Natural killer cell treated with Interleukin-12 subunit alpha and Interleukin-12 subunit beta and Interleukin-15 and Interleukin-18, amount 100 ng/mL, for 72 hours (primary cell): Measurements from ENCODE around the gene ST3GAL3. TPM values are rescaled to one million over a fixed set of nuclear protein-coding genes. Genes with fewer than 3 reads are reported as not detected.

Experiments used
- ATAC-seq, 2 donors: fragments of 150-1000 bp; cut with Tn5 transposase in 1 of 2; sonication (Bioruptor Pico), chemical (Tn5 transposase) in 1 of 2; 2 replicates each; pipeline ENCODE4 v1.10.0; 2021
- DNase-seq: peaks from one replicate; pipeline ENCODE4 v3.0.0; 2022; ENCODE audit warnings: low spot score
- H3K27ac Mint-ChIP-seq, 2 donors: 1 replicate in 1 of 2; 2 replicates in 1 of 2; pipeline ENCODE4 v1.8.0; 2022; ENCODE audit warnings: mixed read lengths in 2 of 2, mild to moderate bottlenecking in 1 of 2, moderate library complexity in 1 of 2
- H3K27me3 Mint-ChIP-seq, 2 donors: 1 replicate in 1 of 2; 2 replicates in 1 of 2; pipeline ENCODE4 v1.8.0; 2022; ENCODE audit warnings: mixed read lengths in 2 of 2
- H3K36me3 Mint-ChIP-seq: one replicate; pipeline ENCODE4 v1.8.0; 2022; ENCODE audit warnings: mixed read lengths
- H3K4me1 Mint-ChIP-seq, 2 donors: 1 replicate in 1 of 2; 2 replicates in 1 of 2; pipeline ENCODE4 v1.8.0; 2022; ENCODE audit warnings: low read depth in 2 of 2, mixed read lengths in 2 of 2, mild to moderate bottlenecking in 1 of 2
- H3K4me3 Mint-ChIP-seq: one replicate; pipeline ENCODE4 v1.8.0; 2022; ENCODE audit warnings: mixed read lengths
- H3K9me3 Mint-ChIP-seq: 2 replicates; pipeline ENCODE4 v1.8.0; 2022; ENCODE audit warnings: mixed read lengths
- total RNA-seq, 2 donors: library from RNA; stranded (reverse); gene quantifications; one replicate each; pipeline ENCODE4 v1.2.3, GENCODE V29; 2022

ST3GAL3 gene
- total RNA-seq, 2 donors from 2014 or later: 20.7 to 49.4 TPM

DNA sequence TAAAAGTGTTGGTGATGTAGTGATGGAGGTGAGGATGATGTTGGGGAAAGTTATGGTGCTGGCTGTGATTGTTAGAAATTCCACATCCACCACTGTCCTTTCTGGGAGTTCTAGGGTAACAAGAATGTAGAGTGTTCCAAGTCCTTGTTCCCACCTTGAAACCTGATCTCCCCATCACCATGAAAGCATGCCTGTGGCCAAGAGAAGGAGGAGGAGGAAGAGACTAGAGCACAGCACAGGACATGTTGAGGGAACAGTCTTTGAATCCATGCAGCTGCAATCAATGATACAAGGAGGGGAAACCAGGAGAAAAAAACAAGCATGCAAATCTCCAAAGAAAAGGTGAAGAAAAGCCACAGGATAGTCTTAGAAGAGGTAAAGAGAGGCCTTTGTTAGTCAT, 180.4 kb downstream of the ST3GAL3 start:
- Mint-ChIP-seq H3K9me3 (no peaks in the 10 kb centered on the region), H3K36me3 (no peaks in the 10 kb centered on the region), H3K27me3 (no peaks in the 10 kb centered on the region), H3K4me1 (no peaks in the 10 kb centered on the region), H3K4me3 (no peak overlapping the region), H3K27ac (no peak overlapping the region)
- ATAC-seq (no peak), DNase-seq (no peak)

DNA sequence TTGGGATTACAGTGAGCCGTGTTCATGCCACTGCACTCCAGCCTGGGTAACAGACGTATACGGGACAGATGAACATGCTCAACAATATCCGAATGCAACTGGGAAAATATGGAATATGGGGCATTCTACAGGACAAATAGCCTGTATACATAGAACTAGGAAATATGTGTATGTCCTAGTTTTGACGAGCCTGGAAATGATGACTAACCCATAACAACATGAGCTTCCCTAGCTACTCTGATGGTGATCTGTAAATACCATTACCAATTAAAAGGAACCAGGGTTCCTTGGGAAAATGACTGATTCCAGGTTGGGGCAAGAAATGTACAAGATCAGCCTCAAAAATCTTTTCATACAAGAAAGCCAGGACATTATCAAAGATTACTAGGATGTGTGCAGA, 183.5 kb downstream of the ST3GAL3 start:
- ATAC-seq (no peak), DNase-seq (peak; percentile 5)
- no peaks in the 10 kb centered on the region for H3K9me3 Mint-ChIP-seq
- H3K4me1 Mint-ChIP-seq: no peaks in the 10 kb centered on the region
- H3K27ac Mint-ChIP-seq: no peak overlapping the region
- H3K4me3 Mint-ChIP-seq: no peak overlapping the region
- no peaks in the 10 kb centered on the region for H3K36me3 Mint-ChIP-seq
- no peaks in the 10 kb centered on the region for H3K27me3 Mint-ChIP-seq

DNA sequence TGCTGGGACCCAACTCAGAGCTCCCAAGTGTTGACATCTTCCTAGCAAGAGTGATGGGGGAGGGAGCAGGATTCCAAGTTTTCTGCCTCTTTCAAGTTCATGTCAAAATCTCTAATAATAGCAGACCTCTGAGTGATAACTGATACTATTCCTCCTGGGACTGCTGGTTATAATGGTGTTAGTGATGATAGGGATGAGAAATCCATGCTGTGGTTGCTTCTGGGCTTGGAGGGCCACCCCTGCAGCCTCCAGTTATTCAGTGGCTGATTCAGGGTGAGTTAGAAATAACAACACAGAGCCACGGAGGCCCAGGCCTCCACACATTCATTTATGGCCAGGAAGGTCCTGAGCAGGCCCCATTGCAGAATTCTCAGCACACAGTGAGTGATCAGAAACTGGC, 185.7 kb downstream of the ST3GAL3 start:
- ATAC-seq: no peak
- Mint-ChIP-seq H3K4me1 (peaks cover 0 to 4% of the 10 kb centered on the region in 2 donors), H3K4me3 (no peak overlapping the region), H3K9me3 (no peaks in the 10 kb centered on the region), H3K36me3 (no peaks in the 10 kb centered on the region), H3K27ac (no peak overlapping the region), H3K27me3 (no peaks in the 10 kb centered on the region)
- peak; percentile 25 for DNase-seq

DNA sequence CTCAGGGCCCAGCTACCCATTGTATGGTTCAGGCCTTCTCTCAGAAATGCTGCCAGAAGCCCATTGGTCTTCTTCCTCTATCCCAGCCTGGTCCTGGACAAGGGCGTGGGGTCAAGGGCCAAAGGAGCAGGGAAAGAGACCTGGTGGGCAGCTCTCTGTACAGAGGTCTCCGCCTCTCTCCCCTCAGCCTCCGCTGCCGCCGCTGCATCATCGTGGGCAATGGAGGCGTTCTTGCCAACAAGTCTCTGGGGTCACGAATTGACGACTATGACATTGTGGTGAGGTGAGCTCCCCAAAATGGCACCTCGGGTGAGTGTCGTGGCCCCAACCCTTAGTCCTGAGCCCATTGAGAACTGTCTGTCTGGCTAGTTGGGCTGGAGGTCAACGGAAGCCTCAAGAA, 191.6 kb downstream of the ST3GAL3 start:
- ATAC-seq: no peak
- Mint-ChIP-seq H3K36me3 (no peaks in the 10 kb centered on the region), H3K4me1 (peaks cover 0 to 4% of the 10 kb centered on the region in 2 donors), H3K27ac (no peak overlapping the region), H3K4me3 (no peak overlapping the region), H3K27me3 (no peaks in the 10 kb centered on the region), H3K9me3 (no peaks in the 10 kb centered on the region)
- no peak for DNase-seq

DNA sequence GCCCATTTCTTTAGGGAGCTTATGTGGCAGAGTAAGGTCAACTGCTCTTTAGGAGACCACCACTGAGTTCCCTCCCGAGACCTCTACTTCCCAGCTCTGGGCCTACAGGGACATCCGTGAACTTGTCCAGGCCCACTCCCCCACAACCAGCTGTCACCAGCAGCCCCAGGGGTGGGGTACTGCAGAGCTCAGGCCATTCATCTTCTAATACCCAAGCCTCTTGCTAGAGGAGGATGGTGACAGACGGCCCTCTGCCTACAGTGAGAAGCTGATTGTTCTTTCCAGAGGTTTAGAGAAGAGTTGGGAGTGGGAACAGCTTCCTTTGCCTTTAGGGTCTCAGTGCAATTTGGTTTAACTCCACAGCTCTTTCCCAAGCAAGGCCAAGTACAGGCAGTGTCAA, 193.1 kb downstream of the ST3GAL3 start:
- Mint-ChIP-seq H3K27me3 (no peaks in the 10 kb centered on the region), H3K9me3 (no peaks in the 10 kb centered on the region), H3K4me1 (peaks cover 0 to 4% of the 10 kb centered on the region in 2 donors), H3K4me3 (no peak overlapping the region), H3K36me3 (no peaks in the 10 kb centered on the region), H3K27ac (no peak overlapping the region)
- ATAC-seq (no peak), DNase-seq (no peak)

DNA sequence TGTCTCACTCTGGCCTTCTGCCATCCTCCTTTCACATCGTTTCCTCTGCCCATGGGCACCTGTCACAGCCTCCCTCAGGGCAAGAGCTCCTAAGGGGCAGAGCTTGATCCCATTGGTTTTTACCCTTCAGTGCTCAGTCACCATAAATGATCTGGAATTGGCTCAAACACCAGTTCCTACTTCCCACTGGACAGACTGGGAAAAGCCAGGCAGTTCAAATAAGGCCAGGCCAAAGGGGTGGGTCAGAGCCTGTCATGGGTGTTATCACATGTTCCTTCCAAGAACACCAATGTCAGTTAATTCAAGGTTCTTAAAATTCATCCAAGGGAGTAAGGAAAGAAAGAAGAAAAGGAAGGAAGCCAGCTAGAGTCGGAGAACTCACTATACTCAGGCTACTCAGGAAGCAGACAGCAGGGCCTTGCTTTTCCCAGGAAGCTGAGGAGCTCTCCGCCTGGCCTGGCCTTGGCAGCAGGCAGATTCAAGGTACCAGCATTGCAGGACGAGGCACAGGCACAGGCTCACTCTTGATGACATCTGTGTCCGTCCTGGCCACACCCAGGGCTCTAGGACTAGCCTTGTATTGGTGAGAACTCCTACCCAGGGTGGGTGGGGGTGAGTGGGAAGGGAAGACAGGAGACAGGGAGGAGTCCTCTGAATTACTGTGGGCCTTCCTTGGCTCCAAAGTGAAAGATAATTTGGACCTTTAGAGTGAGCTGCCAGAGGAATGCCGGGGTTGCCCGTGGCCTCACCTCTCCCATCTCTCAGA, 194.0 kb downstream of the ST3GAL3 start:
- Mint-ChIP-seq H3K9me3 (no peaks in the 10 kb centered on the region), H3K4me1 (peaks cover 0 to 4% of the 10 kb centered on the region in 2 donors), H3K36me3 (no peaks in the 10 kb centered on the region), H3K4me3 (no peak overlapping the region), H3K27ac (no peak overlapping the region), H3K27me3 (no peaks in the 10 kb centered on the region)
- ATAC-seq: no peak
- no peak for DNase-seq

DNA sequence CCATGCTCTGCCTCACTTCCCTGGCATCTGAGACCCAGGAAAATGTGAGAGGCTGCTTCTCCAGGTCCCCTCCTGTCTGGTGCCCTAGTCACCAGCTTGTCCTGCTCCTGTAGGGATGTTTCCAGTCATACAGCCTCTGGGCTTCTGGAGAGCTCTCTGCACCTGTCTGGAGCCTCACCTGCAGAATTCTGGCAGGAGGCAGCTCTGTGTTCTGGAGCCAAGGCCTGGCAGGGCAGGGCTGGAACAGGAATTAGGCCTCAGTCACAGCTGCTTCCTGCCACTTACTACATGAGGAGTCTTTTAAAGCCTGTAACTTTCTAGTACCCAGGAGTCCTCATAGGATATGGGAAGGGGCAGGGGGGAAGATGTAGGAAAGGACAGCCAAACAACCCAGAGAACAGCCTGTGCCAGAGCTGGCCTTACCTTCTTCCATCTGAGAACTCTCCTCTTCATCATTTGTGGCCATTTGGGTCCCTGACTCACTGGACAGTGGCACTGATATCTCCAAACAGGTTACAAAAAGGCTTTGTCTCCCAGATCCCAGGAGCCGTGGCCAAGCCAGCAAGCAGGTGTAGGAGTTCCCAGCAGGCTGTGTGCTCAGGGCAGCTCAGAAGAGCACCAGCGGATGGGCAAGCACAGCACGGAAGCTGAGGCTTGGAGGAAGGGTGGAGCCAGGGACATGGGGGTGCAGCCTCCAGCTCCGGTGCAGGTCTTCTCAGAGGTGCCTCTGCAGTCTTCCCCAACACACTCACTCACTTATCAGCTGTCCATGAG, 194.9 kb downstream of the ST3GAL3 start:
- no peak overlapping the region for H3K4me3 Mint-ChIP-seq
- H3K36me3 Mint-ChIP-seq: no peaks in the 10 kb centered on the region

DNA sequence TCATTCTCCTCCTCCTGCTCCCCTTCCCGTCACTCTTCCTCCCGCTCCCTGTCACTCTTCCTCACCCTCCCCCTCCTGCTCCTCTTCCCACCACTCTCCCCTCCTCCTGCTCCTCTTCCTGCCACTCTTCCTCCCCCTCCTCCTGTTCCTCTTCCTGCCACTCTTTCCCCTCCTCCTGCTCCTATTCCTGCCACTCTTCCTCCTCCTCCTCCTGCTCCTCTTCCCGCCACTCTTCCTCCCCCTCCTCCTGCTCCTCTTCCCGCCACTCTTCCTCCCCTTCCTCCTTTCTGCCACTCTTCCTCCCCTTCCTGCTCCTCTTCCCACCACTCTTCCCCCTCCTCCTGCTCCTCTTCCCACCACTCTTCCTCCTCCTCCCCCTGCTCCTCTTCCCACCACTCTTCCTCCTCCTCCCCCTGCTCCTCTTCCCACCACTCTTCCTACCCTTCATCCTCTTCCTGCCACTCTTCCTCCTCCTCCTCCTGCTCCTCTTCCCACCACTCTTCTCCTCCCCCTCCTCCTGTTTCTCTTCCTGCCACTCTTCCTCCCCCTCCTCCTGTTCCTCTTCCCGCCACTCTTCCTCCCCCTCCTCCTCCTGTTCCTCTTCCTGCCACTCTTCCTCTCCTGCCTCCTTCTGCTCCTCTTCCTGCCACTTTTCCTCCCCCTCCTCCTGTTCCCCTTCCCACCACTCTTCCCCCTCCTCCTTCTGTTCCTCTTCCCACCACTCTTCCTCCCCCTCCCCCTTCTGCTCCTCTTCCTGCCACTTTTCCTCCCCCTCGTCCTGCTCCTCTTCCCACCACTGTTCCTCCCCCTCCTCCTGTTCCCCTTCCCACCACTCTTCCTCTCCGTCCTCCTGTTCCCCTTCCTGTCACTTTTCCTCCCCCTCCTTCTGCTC, 197.6 kb downstream of the ST3GAL3 start:
- Mint-ChIP-seq H3K27ac (no peak overlapping the region), H3K27me3 (no peaks in the 10 kb centered on the region), H3K4me3 (no peak overlapping the region), H3K9me3 (no peaks in the 10 kb centered on the region), H3K36me3 (no peaks in the 10 kb centered on the region), H3K4me1 (no peaks in the 10 kb centered on the region)
- no peak for ATAC-seq
- no peak for DNase-seq

More for the DNA sequence above, 194.9 kb downstream of the ST3GAL3 start:
- no peak overlapping the region for H3K27ac Mint-ChIP-seq
- no peaks in the 10 kb centered on the region for H3K27me3 Mint-ChIP-seq
- DNase-seq (no peak), ATAC-seq (no peak)
- H3K9me3 Mint-ChIP-seq: no peaks in the 10 kb centered on the region
- peaks cover 0 to 3% of the 10 kb centered on the region in 2 donors for H3K4me1 Mint-ChIP-seq

DNA sequence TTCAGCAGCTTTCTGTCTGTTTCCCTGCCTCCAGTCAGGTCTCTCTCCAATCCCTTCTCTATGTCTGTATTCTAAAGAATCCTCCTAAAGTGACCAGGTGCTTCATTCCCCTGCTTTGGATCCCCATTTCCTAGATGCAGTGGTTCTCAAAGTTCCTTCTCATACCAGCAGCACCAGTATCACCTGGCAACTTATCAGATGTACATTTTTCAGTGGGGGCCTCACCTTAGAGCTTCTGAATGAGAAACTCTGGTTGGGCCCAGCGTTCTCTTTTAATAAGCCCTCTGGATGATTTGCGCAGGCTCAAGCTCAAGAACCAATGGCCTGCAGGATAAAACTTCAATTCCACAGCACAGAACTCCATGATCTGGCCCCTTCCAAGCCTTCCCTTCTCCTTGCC, 200.9 kb downstream of the ST3GAL3 start:
- Mint-ChIP-seq H3K27me3 (no peaks in the 10 kb centered on the region), H3K4me3 (no peak overlapping the region), H3K4me1 (no peaks in the 10 kb centered on the region), H3K27ac (no peak overlapping the region), H3K9me3 (no peaks in the 10 kb centered on the region), H3K36me3 (no peaks in the 10 kb centered on the region)
- ATAC-seq: no peak
- no peak for DNase-seq

DNA sequence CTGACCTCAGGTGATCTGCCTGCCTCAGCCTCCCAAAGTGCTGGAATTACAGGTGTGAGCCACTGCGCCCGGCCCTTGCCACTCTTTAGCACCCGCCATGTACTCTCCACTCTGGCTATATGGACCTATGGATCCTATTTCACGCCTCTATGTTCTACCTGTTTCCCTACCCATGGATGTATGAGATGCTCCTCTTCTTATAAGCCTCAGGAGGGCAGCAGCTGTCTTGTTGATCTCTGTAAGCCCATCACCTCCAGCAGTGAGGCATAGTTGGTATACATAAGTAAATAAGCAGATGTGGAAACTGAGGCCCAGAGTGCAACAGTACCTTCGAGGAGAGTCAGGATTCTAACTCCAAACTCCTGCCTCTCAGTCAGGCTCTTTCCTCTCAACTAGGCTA, 201.5 kb downstream of the ST3GAL3 start:
- H3K27ac Mint-ChIP-seq: no peak overlapping the region
- no peaks in the 10 kb centered on the region for H3K27me3 Mint-ChIP-seq

DNA sequence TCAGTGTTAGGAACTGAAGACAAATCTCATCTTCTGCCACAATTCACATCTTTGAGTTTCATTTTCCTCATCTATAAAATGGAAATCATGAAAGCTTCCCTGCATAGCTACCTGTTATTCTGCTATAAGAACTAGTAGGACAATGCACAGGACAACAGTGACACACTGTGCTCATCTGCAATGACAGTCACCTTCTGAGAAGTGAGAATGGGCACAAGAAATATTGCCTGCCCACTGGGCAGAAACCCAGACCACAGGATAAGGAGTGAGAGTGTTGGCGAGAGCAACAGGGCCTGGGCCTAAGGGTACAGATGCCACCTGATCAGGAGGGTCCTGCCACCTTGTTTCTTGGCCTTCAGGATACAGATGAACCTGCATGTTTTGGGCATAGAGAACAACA, 203.0 kb downstream of the ST3GAL3 start:
- no peaks in the 10 kb centered on the region for H3K27me3 Mint-ChIP-seq
- DNase-seq: no peak
- no peak for ATAC-seq
- H3K27ac Mint-ChIP-seq: no peak overlapping the region
- H3K9me3 Mint-ChIP-seq: no peaks in the 10 kb centered on the region
- no peaks in the 10 kb centered on the region for H3K36me3 Mint-ChIP-seq
- H3K4me1 Mint-ChIP-seq: no peaks in the 10 kb centered on the region
- no peak overlapping the region for H3K4me3 Mint-ChIP-seq

More for the DNA sequence above, 201.5 kb downstream of the ST3GAL3 start:
- no peaks in the 10 kb centered on the region for H3K9me3 Mint-ChIP-seq
- no peaks in the 10 kb centered on the region for H3K36me3 Mint-ChIP-seq
- no peak overlapping the region for H3K4me3 Mint-ChIP-seq
- ATAC-seq: no peak
- DNase-seq: no peak
- H3K4me1 Mint-ChIP-seq: no peaks in the 10 kb centered on the region

DNA sequence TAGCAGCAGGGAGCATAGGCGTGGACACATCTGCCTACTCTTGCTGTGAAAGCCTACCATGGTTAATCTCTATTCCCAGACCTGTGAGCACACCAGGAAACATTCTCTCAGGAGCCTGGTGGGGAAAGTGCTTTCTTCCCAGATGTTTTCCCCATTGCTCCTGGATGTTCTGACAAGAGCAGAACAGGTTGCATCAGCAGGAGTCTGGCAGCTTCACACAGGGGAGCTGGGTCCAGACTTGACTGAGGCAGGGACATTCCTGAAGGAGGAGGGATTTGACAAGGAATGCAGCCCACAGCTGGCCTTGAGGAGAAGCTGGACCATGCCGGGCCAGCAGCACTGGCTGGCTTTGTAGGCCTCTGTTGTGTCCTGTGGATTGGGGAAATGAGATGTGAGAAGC, 205.3 kb downstream of the ST3GAL3 start:
- no peak for DNase-seq
- Mint-ChIP-seq H3K36me3 (no peaks in the 10 kb centered on the region), H3K4me3 (no peak overlapping the region), H3K4me1 (no peaks in the 10 kb centered on the region), H3K9me3 (no peaks in the 10 kb centered on the region), H3K27ac (no peak overlapping the region), H3K27me3 (no peaks in the 10 kb centered on the region)
- no peak for ATAC-seq

DNA sequence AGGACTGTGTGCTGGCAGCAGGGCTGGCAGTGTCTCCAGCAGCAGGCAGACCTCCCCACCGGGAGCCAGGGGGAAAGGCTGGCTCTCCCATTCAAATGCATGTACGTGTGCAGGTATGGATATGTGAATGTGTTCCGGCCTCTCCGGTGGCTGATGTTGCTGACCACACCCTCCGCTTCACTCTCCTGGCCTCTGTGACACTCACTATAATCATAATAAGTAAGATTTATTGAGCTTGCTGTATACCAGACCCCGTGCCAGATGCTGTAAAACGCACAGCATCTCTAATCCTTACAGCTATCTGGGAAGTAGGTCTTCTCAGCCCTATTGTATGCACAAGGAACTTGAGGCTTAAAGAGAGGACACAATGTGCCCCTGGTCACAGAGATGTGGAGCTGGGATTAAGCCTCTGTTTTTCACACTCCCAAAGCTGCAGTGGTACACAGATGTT, 205.7 kb downstream of the ST3GAL3 start:
- H3K27me3 Mint-ChIP-seq: no peaks in the 10 kb centered on the region
- no peaks in the 10 kb centered on the region for H3K9me3 Mint-ChIP-seq
- H3K27ac Mint-ChIP-seq: no peak overlapping the region
- H3K36me3 Mint-ChIP-seq: no peaks in the 10 kb centered on the region
- no peaks in the 10 kb centered on the region for H3K4me1 Mint-ChIP-seq
- DNase-seq (no peak), ATAC-seq (no peak)
- no peak overlapping the region for H3K4me3 Mint-ChIP-seq
